HEK293 (cell line): ENCODE results near the gene SCAF1.
A peak's percentile ranks its signal among the peaks of the same experiment; 100 is the strongest.

Experiments
- BCL11B ChIP-seq: fragments of 450-650 bp; formaldehyde crosslinking; IDR thresholded peaks from 2 replicates; pipeline ENCODE4 v1.5.1; 2016; ENCODE audit warnings: low read depth, missing biosample characterization, missing genetic modification characterization
- IKZF3 ChIP-seq: fragments of 450-650 bp; IDR thresholded peaks from 2 replicates; pipeline ENCODE4 v1.5.0; 2018; ENCODE audit warnings: missing biosample characterization, mild to moderate bottlenecking, missing genetic modification characterization, moderate library complexity
- KLF10 ChIP-seq: fragments of 450-650 bp; IDR thresholded peaks from 2 replicates; pipeline ENCODE4 v1.5.1; 2018; ENCODE audit warnings: missing biosample characterization, mild to moderate bottlenecking, missing genetic modification characterization
- KLF9 ChIP-seq: fragments of 450-650 bp; formaldehyde crosslinking; IDR thresholded peaks from 2 replicates; pipeline ENCODE4 v1.5.1; 2016; ENCODE audit warnings: missing biosample characterization, missing genetic modification characterization, low read depth
- OVOL3 ChIP-seq: fragments of 450-650 bp; formaldehyde crosslinking; IDR thresholded peaks from 2 replicates; pipeline ENCODE4 v1.5.1; 2016; ENCODE audit warnings: missing biosample characterization, missing genetic modification characterization
- SP3 ChIP-seq: fragments of 450-650 bp; formaldehyde crosslinking; IDR thresholded peaks from 2 replicates; pipeline ENCODE4 v1.5.1; 2016; ENCODE audit warnings: missing biosample characterization, missing genetic modification characterization
- ZBTB11 ChIP-seq: fragments of 450-650 bp; formaldehyde crosslinking; conservative IDR thresholded peaks from 2 replicates; pipeline ENCODE4 v1.5.1; 2016; ENCODE audit warnings: low read depth, missing biosample characterization, missing genetic modification characterization
- ZEB2 ChIP-seq: fragments of 450-650 bp; formaldehyde crosslinking; IDR thresholded peaks from 2 replicates; pipeline ENCODE4 v1.5.1; 2016; ENCODE audit warnings: missing biosample characterization, missing genetic modification characterization
- ZIC2 ChIP-seq: fragments of 450-650 bp; formaldehyde crosslinking; IDR thresholded peaks from 2 replicates; pipeline ENCODE4 v1.5.1; 2016; ENCODE audit warnings: missing biosample characterization, missing genetic modification characterization
- ZNF10 ChIP-seq: fragments of 450-650 bp; formaldehyde crosslinking; IDR thresholded peaks from 2 replicates; pipeline ENCODE4 v1.5.1; 2017; ENCODE audit warnings: missing biosample characterization, missing genetic modification characterization
- ZNF2 ChIP-seq: fragments of 450-650 bp; formaldehyde crosslinking; IDR thresholded peaks from 2 replicates; pipeline ENCODE4 v1.5.1; 2016; ENCODE audit warnings: missing biosample characterization, missing genetic modification characterization
- ZNF23 ChIP-seq: fragments of 450-650 bp; formaldehyde crosslinking; IDR thresholded peaks from 2 replicates; pipeline ENCODE4 v1.5.1; 2016; ENCODE audit warnings: missing biosample characterization, missing genetic modification characterization, borderline replicate concordance
- ZNF324 ChIP-seq: fragments of 450-650 bp; formaldehyde crosslinking; IDR thresholded peaks from 2 replicates; pipeline ENCODE4 v1.5.1; 2016; ENCODE audit warnings: missing biosample characterization, missing genetic modification characterization
- ZNF362 ChIP-seq: fragments of 450-650 bp; formaldehyde crosslinking; IDR thresholded peaks from 2 replicates; pipeline ENCODE4 v1.5.1; 2016; ENCODE audit warnings: missing biosample characterization, missing genetic modification characterization
- ZNF366 ChIP-seq: fragments of 450-650 bp; formaldehyde crosslinking; conservative IDR thresholded peaks from 2 replicates; pipeline ENCODE4 v1.5.1; 2016; ENCODE audit warnings: missing biosample characterization, missing genetic modification characterization
- ZNF391 ChIP-seq: fragments of 450-650 bp; formaldehyde crosslinking; IDR thresholded peaks from 2 replicates; pipeline ENCODE4 v1.5.1; 2016; ENCODE audit warnings: low read depth, missing biosample characterization, missing genetic modification characterization, borderline replicate concordance
- ZNF501 ChIP-seq: fragments of 450-650 bp; formaldehyde crosslinking; IDR thresholded peaks from 2 replicates; pipeline ENCODE4 v1.5.1; 2016; ENCODE audit warnings: missing biosample characterization, missing genetic modification characterization
- ZNF544 ChIP-seq: fragments of 450-650 bp; formaldehyde crosslinking; IDR thresholded peaks from 2 replicates; pipeline ENCODE4 v1.5.0; 2017; ENCODE audit warnings: missing biosample characterization, missing genetic modification characterization
- ZNF639 ChIP-seq: fragments of 450-650 bp; formaldehyde crosslinking; IDR thresholded peaks from 2 replicates; pipeline ENCODE4 v1.5.1; 2016; ENCODE audit warnings: missing biosample characterization, missing genetic modification characterization
- ZNF660 ChIP-seq: fragments of 450-650 bp; IDR thresholded peaks from 2 replicates; pipeline ENCODE4 v1.5.1; 2018; ENCODE audit warnings: missing biosample characterization, mild to moderate bottlenecking, missing genetic modification characterization
- ZNF704 ChIP-seq: fragments of 450-650 bp; formaldehyde crosslinking; IDR thresholded peaks from 2 replicates; pipeline ENCODE4 v1.5.1; 2016; ENCODE audit warnings: missing biosample characterization, missing genetic modification characterization
- ZNF777 ChIP-seq: fragments of 450-650 bp; formaldehyde crosslinking; IDR thresholded peaks from 2 replicates; pipeline ENCODE4 v1.5.1; 2017; ENCODE audit warnings: missing biosample characterization, missing genetic modification characterization, borderline replicate concordance
- TF ChIP-seq, protein P1 (sequence below): fragments of 450-650 bp; formaldehyde crosslinking; conservative IDR thresholded peaks from 2 replicates; pipeline ENCODE4 v1.5.1; 2016; ENCODE audit warnings: low read depth, missing biosample characterization, missing genetic modification characterization

Gene SCAF1

GRCh38 chr19:49676136-49676783 lies 34.3 kb downstream of the SCAF1 start (continued):
- peak; percentile 86 for TF ChIP-seq KLF9 (tag by site-specific recombination)
- TF ChIP-seq ZNF501, result peak; percentile 62; the same call in 1 of the 2 replicates
- peak; percentile 90 for TF ChIP-seq ZNF660 (tag by site-specific recombination)
- peak; percentile 81 for TF ChIP-seq ZNF362
- TF ChIP-seq OVOL3 (tag by site-specific recombination), result peak; percentile 25; the same call in 1 of the 2 replicates
- TF ChIP-seq, protein P1, sequence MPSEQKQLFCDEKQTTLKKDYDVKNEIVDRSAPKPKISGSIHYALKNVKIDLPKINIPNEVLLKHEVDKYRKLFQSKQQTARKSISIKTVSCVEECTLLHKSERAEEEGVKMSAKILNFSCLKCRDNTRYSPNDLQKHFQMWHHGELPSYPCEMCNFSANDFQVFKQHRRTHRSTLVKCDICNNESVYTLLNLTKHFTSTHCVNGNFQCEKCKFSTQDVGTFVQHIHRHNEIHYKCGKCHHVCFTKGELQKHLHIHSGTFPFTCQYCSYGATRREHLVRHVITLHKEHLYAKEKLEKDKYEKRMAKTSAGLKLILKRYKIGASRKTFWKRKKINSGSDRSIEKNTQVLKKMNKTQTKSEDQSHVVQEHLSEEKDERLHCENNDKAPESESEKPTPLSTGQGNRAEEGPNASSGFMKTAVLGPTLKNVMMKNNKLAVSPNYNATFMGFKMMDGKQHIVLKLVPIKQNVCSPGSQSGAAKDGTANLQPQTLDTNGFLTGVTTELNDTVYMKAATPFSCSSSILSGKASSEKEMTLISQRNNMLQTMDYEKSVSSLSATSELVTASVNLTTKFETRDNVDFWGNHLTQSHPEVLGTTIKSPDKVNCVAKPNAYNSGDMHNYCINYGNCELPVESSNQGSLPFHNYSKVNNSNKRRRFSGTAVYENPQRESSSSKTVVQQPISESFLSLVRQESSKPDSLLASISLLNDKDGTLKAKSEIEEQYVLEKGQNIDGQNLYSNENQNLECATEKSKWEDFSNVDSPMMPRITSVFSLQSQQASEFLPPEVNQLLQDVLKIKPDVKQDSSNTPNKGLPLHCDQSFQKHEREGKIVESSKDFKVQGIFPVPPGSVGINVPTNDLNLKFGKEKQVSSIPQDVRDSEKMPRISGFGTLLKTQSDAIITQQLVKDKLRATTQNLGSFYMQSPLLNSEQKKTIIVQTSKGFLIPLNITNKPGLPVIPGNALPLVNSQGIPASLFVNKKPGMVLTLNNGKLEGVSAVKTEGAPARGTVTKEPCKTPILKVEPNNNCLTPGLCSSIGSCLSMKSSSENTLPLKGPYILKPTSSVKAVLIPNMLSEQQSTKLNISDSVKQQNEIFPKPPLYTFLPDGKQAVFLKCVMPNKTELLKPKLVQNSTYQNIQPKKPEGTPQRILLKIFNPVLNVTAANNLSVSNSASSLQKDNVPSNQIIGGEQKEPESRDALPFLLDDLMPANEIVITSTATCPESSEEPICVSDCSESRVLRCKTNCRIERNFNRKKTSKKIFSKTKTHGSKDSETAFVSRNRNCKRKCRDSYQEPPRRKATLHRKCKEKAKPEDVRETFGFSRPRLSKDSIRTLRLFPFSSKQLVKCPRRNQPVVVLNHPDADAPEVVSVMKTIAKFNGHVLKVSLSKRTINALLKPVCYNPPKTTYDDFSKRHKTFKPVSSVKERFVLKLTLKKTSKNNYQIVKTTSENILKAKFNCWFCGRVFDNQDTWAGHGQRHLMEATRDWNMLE (tag by site-specific recombination), result no peak
- TF ChIP-seq ZNF2 (tag by site-specific recombination), result 0 out of 2 replicates have a peak, but pooled peaks have one; percentile 23
- TF ChIP-seq BCL11B (tag by site-specific recombination), result no peak
- TF ChIP-seq ZNF10 (tag by site-specific recombination), result 0 out of 2 replicates have a peak, but pooled peaks have one; percentile 11
- 0 out of 2 replicates have a peak, but pooled peaks have one; percentile 22 for TF ChIP-seq ZBTB11 (tag by site-specific recombination)
- TF ChIP-seq ZNF639 (tag by site-specific recombination), result peak; percentile 81; the same call in 1 of the 2 replicates
- TF ChIP-seq KLF10 (tag by site-specific recombination), result peak; percentile 61; the same call in 1 of the 2 replicates
- TF ChIP-seq ZNF23, result no peak
- peak; percentile 94 for TF ChIP-seq ZNF366 (tag by site-specific recombination)
- no peak for TF ChIP-seq ZEB2 (tag by site-specific recombination)
- TF ChIP-seq ZNF704 (tag by site-specific recombination), result no peak
- TF ChIP-seq ZNF391 (tag by site-specific recombination), result 0 out of 2 replicates have a peak, but pooled peaks have one; percentile 50
- TF ChIP-seq SP3 (tag by site-specific recombination), result peak; percentile 21
- no peak for TF ChIP-seq ZIC2
- TF ChIP-seq ZNF324, result peak; percentile 74; the same call in 1 of the 2 replicates
- peak; percentile 78 for TF ChIP-seq IKZF3
- TF ChIP-seq ZNF777, result no peak
- no peak for TF ChIP-seq ZNF544 (tag by site-specific recombination)
